ENCODE data around the gene SLC41A3. TPM values are rescaled to one million over a fixed set of nuclear protein-coding genes. Genes with fewer than 3 reads are reported as not detected.

SLC41A3 gene
- total and polyA plus RNA-seq, 10 of the 15 experiments (the other 5 are each of a cell fraction or from before 2014, with no cell fraction given): 8.3 to 29.5 (median 16.7) TPM

DNA sequence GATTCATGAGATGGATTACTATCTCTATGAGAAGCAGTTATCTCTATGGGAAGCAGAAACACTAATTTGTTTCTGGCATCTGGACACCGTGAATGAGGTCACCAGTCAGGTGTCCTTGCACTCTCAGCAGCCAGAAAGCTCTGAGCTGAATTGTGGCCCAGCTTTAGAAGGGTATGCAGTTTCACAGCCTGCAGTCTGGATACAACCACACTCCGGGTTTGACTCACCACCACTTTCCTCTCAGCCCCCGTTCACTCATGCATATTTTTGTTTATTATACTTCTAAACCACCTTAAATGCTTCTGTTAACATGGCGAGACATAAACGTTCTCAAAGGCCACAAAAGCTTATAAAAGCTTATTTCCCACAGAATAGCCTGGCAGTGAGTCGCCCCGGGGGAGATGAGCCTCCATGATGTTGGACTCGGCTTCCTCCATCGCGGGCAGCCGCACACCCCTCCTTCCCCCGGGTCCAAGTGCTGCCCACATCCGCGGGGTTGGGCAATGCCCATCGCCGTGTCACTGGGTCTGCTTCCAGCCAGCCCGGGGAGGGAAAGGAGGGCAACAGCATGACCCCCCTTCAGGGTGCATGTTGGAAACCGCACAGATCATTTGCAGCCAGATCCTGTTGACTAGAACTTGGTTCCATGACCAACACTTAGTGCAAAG is 16.8 kb upstream of the SLC41A3 start (continued):
- TF ChIP-seq ZNF592 (IDR thresholded peaks at IDR 0.05): no peak
- TF ChIP-seq, protein P1, sequence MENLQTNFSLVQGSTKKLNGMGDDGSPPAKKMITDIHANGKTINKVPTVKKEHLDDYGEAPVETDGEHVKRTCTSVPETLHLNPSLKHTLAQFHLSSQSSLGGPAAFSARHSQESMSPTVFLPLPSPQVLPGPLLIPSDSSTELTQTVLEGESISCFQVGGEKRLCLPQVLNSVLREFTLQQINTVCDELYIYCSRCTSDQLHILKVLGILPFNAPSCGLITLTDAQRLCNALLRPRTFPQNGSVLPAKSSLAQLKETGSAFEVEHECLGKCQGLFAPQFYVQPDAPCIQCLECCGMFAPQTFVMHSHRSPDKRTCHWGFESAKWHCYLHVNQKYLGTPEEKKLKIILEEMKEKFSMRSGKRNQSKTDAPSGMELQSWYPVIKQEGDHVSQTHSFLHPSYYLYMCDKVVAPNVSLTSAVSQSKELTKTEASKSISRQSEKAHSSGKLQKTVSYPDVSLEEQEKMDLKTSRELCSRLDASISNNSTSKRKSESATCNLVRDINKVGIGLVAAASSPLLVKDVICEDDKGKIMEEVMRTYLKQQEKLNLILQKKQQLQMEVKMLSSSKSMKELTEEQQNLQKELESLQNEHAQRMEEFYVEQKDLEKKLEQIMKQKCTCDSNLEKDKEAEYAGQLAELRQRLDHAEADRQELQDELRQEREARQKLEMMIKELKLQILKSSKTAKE (IDR thresholded peaks at IDR 0.05; ENCODE audit: low read depth, poor library complexity, severe bottlenecking): no peak
- no peak for TF ChIP-seq LARP7 (IDR thresholded peaks at IDR 0.05)
- TF ChIP-seq HCFC1 (IDR thresholded peaks at IDR 0.05; ENCODE audit: low read length): no peak
- no peak for TF ChIP-seq KLF5 (IDR thresholded peaks at IDR 0.05; ENCODE audit: partially characterized antibody)
- no peak for TF ChIP-seq ZBTB4 (CRISPR knock-in tag; IDR thresholded peaks at IDR 0.05)
- no peak for TF ChIP-seq RAD21 (IDR thresholded peaks at IDR 0.05; ENCODE audit: insufficient read depth, low read depth, low read length)
- no peak for TF ChIP-seq ZZZ3 (IDR thresholded peaks at IDR 0.05; ENCODE audit: control insufficient read depth, insufficient read length, low read depth)
- TF ChIP-seq EP300 (IDR thresholded peaks at IDR 0.05; ENCODE audit: borderline replicate concordance in 1 of 2, control insufficient read depth in 1 of 2, low read depth in 2 of 2, low read length in 2 of 2): no peak; a peak in 1 of 4 replicates
- TF ChIP-seq ATF7 (IDR thresholded peaks at IDR 0.05; ENCODE audit: low read depth): peak; percentile 60; the same call in 1 of the 2 replicates
- no peak for TF ChIP-seq POLR2A (IDR thresholded peaks at IDR 0.05; ENCODE audit: low read depth, low read length)
- TF ChIP-seq, protein P2, sequence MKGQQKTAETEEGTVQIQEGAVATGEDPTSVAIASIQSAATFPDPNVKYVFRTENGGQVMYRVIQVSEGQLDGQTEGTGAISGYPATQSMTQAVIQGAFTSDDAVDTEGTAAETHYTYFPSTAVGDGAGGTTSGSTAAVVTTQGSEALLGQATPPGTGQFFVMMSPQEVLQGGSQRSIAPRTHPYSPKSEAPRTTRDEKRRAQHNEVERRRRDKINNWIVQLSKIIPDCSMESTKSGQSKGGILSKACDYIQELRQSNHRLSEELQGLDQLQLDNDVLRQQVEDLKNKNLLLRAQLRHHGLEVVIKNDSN (IDR thresholded peaks at IDR 0.05; ENCODE audit: borderline replicate concordance, extremely low read length, insufficient read depth, low read depth, low read length): no peak
- TF ChIP-seq WRNIP1 (IDR thresholded peaks at IDR 0.05; ENCODE audit: borderline replicate concordance, low read depth, low read length): no peak
- TF ChIP-seq ZNF207 (IDR thresholded peaks at IDR 0.05; ENCODE audit: borderline replicate concordance): no peak
- TF ChIP-seq BACH1 (IDR thresholded peaks at IDR 0.05; ENCODE audit: borderline replicate concordance): no peak
- no peak for TF ChIP-seq SUPT20H (IDR thresholded peaks at IDR 0.05; ENCODE audit: borderline replicate concordance, control insufficient read depth, low read depth, low read length)
- peak; percentile 41; the same call in 1 of the 2 replicates for TF ChIP-seq BCL11A (IDR thresholded peaks at IDR 0.05; ENCODE audit: low read depth, low read length)
- no peak for TF ChIP-seq IKZF1 (conservative IDR thresholded peaks at IDR 0.05)
